ENCODE data around the gene TRIO. TPM values are rescaled to one million over a fixed set of nuclear protein-coding genes. Genes with fewer than 3 reads are reported as not detected.

Gene TRIO
- total RNA-seq, 5 donors from 2014 or later (not counting 1 experiment from before 2014, with no cell fraction given), result 6.2 to 31.1 (median 11.8) TPM

GRCh38 chr5:14532180-14532579, 389.0 kb downstream of the TRIO start:
- no peaks in the 10 kb centered on the region for H3K27me3 Mint-ChIP-seq
- no peaks in the 10 kb centered on the region for H3K9me3 Mint-ChIP-seq
- Histone ChIP-seq H3K27ac (ENCODE audit: low read length) (no peak overlapping the region), H3K36me3 (ENCODE audit: control insufficient read depth in 2 of 2, extremely low read depth in 1 of 2, insufficient read depth in 1 of 2, low read length in 1 of 2) (no peaks in the 10 kb centered on the region), H3K4me3 (ENCODE audit: control insufficient read depth in 1 of 2, extremely low read depth in 1 of 2, low read length in 1 of 2) (no peak overlapping the region), H3K9me3 (no peaks in the 10 kb centered on the region), H3K4me1 (ENCODE audit: control insufficient read depth in 1 of 2, extremely low read depth in 1 of 2, insufficient read depth in 2 of 2, low read length in 2 of 2) (no peaks in the 10 kb centered on the region), H3K27me3 (replicated peaks in 1 of 2; ENCODE audit: control insufficient read depth in 2 of 2, extremely low read depth in 1 of 2, insufficient read depth in 2 of 2, low read length in 1 of 2) (no peaks in the 10 kb centered on the region)
- 49% methylated on average over 3 of the region's 3 CpGs for WGBS (ENCODE audit: insufficient coverage)
- no peaks in the 10 kb centered on the region for H3K36me3 Mint-ChIP-seq
- H3K4me3 Mint-ChIP-seq, result no peak overlapping the region
- H3K27ac Mint-ChIP-seq, result peak overlapping the region in 1 of 2 donors; percentile 22
- POLR2A ChIA-PET, result no interaction called here
- DNase-seq (no peak), ATAC-seq (replicated peaks in 1 of 4) (no peak)
- CTCF ChIA-PET, result no interaction called here
- H3K4me1 Mint-ChIP-seq, result peaks cover 2 to 5% (median 2%) of the 10 kb centered on the region in 3 donors

DNA sequence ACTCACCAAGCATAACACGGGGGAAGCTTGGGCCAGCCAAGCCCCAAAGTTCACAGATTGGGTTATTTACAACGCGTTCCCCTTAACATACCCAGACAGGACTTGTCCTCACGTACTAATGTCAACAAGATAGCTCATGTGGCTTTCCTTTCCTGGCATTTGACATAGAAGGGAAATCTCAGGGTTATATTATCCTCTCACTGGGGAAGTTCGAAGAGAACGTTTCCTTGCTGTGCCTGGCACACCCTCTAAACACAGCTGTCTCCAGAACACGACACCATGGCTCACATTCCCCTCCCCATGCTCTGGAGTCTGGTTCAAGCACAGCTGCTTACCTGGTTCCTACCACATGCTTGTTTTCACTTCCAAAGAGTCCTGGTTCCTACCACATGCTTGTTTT, 391.6 kb downstream of the TRIO start:
- H3K4me1 ChIP-seq (ENCODE audit: control insufficient read depth in 1 of 2, extremely low read depth in 1 of 2, insufficient read depth in 2 of 2, low read length in 2 of 2), result no peaks in the 10 kb centered on the region
- CTCF ChIA-PET, result no interaction called here
- ATAC-seq (replicated peaks in 1 of 4) (no peak), DNase-seq (no peak)
- Mint-ChIP-seq H3K4me3 (no peak overlapping the region), H3K4me1 (peaks cover 2 to 5% (median 2%) of the 10 kb centered on the region in 3 donors), H3K27ac (no peak overlapping the region), H3K27me3 (no peaks in the 10 kb centered on the region), H3K36me3 (no peaks in the 10 kb centered on the region), H3K9me3 (no peaks in the 10 kb centered on the region)
- no peaks in the 10 kb centered on the region for H3K36me3 ChIP-seq (ENCODE audit: control insufficient read depth in 2 of 2, extremely low read depth in 1 of 2, insufficient read depth in 1 of 2, low read length in 1 of 2)
- POLR2A ChIA-PET, result interaction anchor here in 1 of 2 donors (0.6 kb wide), 1 partner anchor 107 kb away, joined by 3 read pairs; no protein-coding TSS in a partner anchor
- H3K27me3 ChIP-seq (replicated peaks in 1 of 2; ENCODE audit: control insufficient read depth in 2 of 2, extremely low read depth in 1 of 2, insufficient read depth in 2 of 2, low read length in 1 of 2), result no peaks in the 10 kb centered on the region
- 26% methylated on average over 6 of the region's 7 CpGs for WGBS (ENCODE audit: insufficient coverage)
- H3K27ac ChIP-seq (ENCODE audit: low read length), result no peak overlapping the region
- no peaks in the 10 kb centered on the region for H3K9me3 ChIP-seq
- H3K4me3 ChIP-seq (ENCODE audit: control insufficient read depth in 1 of 2, extremely low read depth in 1 of 2, low read length in 1 of 2), result no peak overlapping the region

DNA sequence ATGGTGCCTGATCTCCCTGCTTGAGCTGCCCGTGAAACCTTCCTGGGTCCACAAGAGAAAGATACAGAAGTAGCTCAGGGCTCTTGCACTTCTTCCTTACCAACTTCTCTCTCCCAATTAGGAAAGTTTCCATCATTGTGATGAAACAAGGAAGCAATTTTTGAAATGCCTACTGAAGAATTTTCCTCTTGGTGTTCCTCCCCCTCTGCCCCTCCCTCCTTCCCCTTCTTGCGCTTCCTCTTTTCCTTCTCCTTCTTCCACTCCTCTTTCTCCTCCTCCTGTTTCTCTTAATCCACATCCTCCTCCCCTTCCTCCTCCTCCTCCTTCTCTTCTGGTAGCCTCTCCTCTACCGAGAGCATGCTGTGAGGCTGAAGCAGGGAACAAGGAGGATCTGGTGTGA, 402.2 kb downstream of the TRIO start:
- H3K4me1 Mint-ChIP-seq, result peaks cover 5 to 7% (median 6%) of the 10 kb centered on the region in 3 donors
- H3K27ac Mint-ChIP-seq, result no peak overlapping the region
- peaks cover 0 to 10% of the 10 kb centered on the region in 2 experiments for H3K27me3 ChIP-seq (replicated peaks in 1 of 2; ENCODE audit: control insufficient read depth in 2 of 2, extremely low read depth in 1 of 2, insufficient read depth in 2 of 2, low read length in 1 of 2)
- no peaks in the 10 kb centered on the region for H3K4me1 ChIP-seq (ENCODE audit: control insufficient read depth in 1 of 2, extremely low read depth in 1 of 2, insufficient read depth in 2 of 2, low read length in 2 of 2)
- H3K36me3 ChIP-seq (ENCODE audit: control insufficient read depth in 2 of 2, extremely low read depth in 1 of 2, insufficient read depth in 1 of 2, low read length in 1 of 2), result no peaks in the 10 kb centered on the region
- ChIA-PET CTCF (no interaction called here), POLR2A (interaction anchor here in 1 of 2 donors (0.7 kb wide), 1 partner anchor 145 kb away, joined by 3 read pairs; no protein-coding TSS in a partner anchor)
- H3K9me3 ChIP-seq, result no peaks in the 10 kb centered on the region
- peaks cover 7 to 16% (median 13%) of the 10 kb centered on the region in 3 donors for H3K9me3 Mint-ChIP-seq
- peaks cover 3 to 17% of the 10 kb centered on the region in 2 donors for H3K27me3 Mint-ChIP-seq
- H3K27ac ChIP-seq (ENCODE audit: low read length), result no peak overlapping the region
- ATAC-seq (replicated peaks in 1 of 4) (no peak), DNase-seq (no peak)
- H3K4me3 Mint-ChIP-seq, result no peak overlapping the region
- peaks cover 15% of the 10 kb centered on the region for H3K36me3 Mint-ChIP-seq
- 63% methylated on average over 1 of the region's 3 CpGs for WGBS (ENCODE audit: insufficient coverage)
- no peak overlapping the region for H3K4me3 ChIP-seq (ENCODE audit: control insufficient read depth in 1 of 2, extremely low read depth in 1 of 2, low read length in 1 of 2)

- Histone ChIP-seq H3K36me3 (ENCODE audit: control insufficient read depth in 2 of 2, extremely low read depth in 1 of 2, insufficient read depth in 1 of 2, low read length in 1 of 2) (no peaks in the 10 kb centered on the region), H3K4me3 (ENCODE audit: control insufficient read depth in 1 of 2, extremely low read depth in 1 of 2, low read length in 1 of 2) (no peak overlapping the region), H3K27ac (ENCODE audit: low read length) (no peak overlapping the region), H3K9me3 (no peaks in the 10 kb centered on the region), H3K27me3 (replicated peaks in 1 of 2; ENCODE audit: control insufficient read depth in 2 of 2, extremely low read depth in 1 of 2, insufficient read depth in 2 of 2, low read length in 1 of 2) (peaks cover 0 to 10% of the 10 kb centered on the region in 2 experiments), H3K4me1 (ENCODE audit: control insufficient read depth in 1 of 2, extremely low read depth in 1 of 2, insufficient read depth in 2 of 2, low read length in 2 of 2) (no peaks in the 10 kb centered on the region)
- WGBS (ENCODE audit: insufficient coverage), result no CpG with 5 or more reads among the region's 1 CpG
- DNase-seq (no peak), ATAC-seq (replicated peaks in 1 of 4) (no peak)
- H3K9me3 Mint-ChIP-seq, result peaks cover 7 to 12% (median 10%) of the 10 kb centered on the region in 3 donors
- ChIA-PET POLR2A (no interaction called here), CTCF (no interaction called here)
- H3K27ac Mint-ChIP-seq, result no peak overlapping the region
- H3K36me3 Mint-ChIP-seq, result peaks cover 12% of the 10 kb centered on the region
- no peak overlapping the region for H3K4me3 Mint-ChIP-seq
- peaks cover 5 to 7% (median 6%) of the 10 kb centered on the region in 3 donors for H3K4me1 Mint-ChIP-seq
- H3K27me3 Mint-ChIP-seq, result peaks cover 3 to 17% of the 10 kb centered on the region in 2 donors
These were observed 402.7 kb downstream of the TRIO start for GRCh38 chr5:14545862-14546261.

- WGBS (ENCODE audit: insufficient coverage), result no CpG with 5 or more reads among the region's 1 CpG
- no peaks in the 10 kb centered on the region for H3K36me3 ChIP-seq (ENCODE audit: control insufficient read depth in 2 of 2, extremely low read depth in 1 of 2, insufficient read depth in 1 of 2, low read length in 1 of 2)
- Mint-ChIP-seq H3K27me3 (peaks cover 3 to 17% of the 10 kb centered on the region in 2 donors), H3K36me3 (no peaks in the 10 kb centered on the region), H3K4me3 (no peak overlapping the region), H3K4me1 (peaks cover 5 to 7% (median 6%) of the 10 kb centered on the region in 3 donors), H3K9me3 (peaks cover 0 to 4% (median 0%) of the 10 kb centered on the region in 3 donors), H3K27ac (no peak overlapping the region)
- no peak for DNase-seq
- H3K4me3 ChIP-seq (ENCODE audit: control insufficient read depth in 1 of 2, extremely low read depth in 1 of 2, low read length in 1 of 2), result no peak overlapping the region
- ChIA-PET POLR2A (no interaction called here), CTCF (no interaction called here)
- ATAC-seq (replicated peaks in 1 of 4), result no peak
- H3K27ac ChIP-seq (ENCODE audit: low read length), result no peak overlapping the region
- H3K27me3 ChIP-seq (replicated peaks in 1 of 2; ENCODE audit: control insufficient read depth in 2 of 2, extremely low read depth in 1 of 2, insufficient read depth in 2 of 2, low read length in 1 of 2), result peaks cover 0 to 6% of the 10 kb centered on the region in 2 experiments
- H3K9me3 ChIP-seq, result no peaks in the 10 kb centered on the region
- no peaks in the 10 kb centered on the region for H3K4me1 ChIP-seq (ENCODE audit: control insufficient read depth in 1 of 2, extremely low read depth in 1 of 2, insufficient read depth in 2 of 2, low read length in 2 of 2)
These were observed 404.5 kb downstream of the TRIO start for GRCh38 chr5:14547666-14548065.

- Mint-ChIP-seq H3K36me3 (no peaks in the 10 kb centered on the region), H3K4me1 (peaks cover 5 to 7% (median 6%) of the 10 kb centered on the region in 3 donors), H3K27ac (no peak overlapping the region), H3K27me3 (peaks cover 4 to 13% of the 10 kb centered on the region in 2 donors), H3K4me3 (no peak overlapping the region), H3K9me3 (peaks cover 0 to 4% (median 0%) of the 10 kb centered on the region in 3 donors)
- POLR2A ChIA-PET, result no interaction called here
- H3K4me1 ChIP-seq (ENCODE audit: control insufficient read depth in 1 of 2, extremely low read depth in 1 of 2, insufficient read depth in 2 of 2, low read length in 2 of 2), result no peaks in the 10 kb centered on the region
- ATAC-seq (replicated peaks in 1 of 4) (no peak), DNase-seq (no peak)
- CTCF ChIA-PET, result interaction anchor here in 1 of 2 donors (0.5 kb wide), 1 partner anchor 35 kb away, joined by 7 read pairs; no protein-coding TSS in a partner anchor
- WGBS (ENCODE audit: insufficient coverage), result 93% methylated on average over 3 of the region's 3 CpGs
- peaks cover 0 to 6% of the 10 kb centered on the region in 2 experiments for H3K27me3 ChIP-seq (replicated peaks in 1 of 2; ENCODE audit: control insufficient read depth in 2 of 2, extremely low read depth in 1 of 2, insufficient read depth in 2 of 2, low read length in 1 of 2)
- no peak overlapping the region for H3K4me3 ChIP-seq (ENCODE audit: control insufficient read depth in 1 of 2, extremely low read depth in 1 of 2, low read length in 1 of 2)
- H3K9me3 ChIP-seq, result no peaks in the 10 kb centered on the region
- H3K27ac ChIP-seq (ENCODE audit: low read length), result no peak overlapping the region
- no peaks in the 10 kb centered on the region for H3K36me3 ChIP-seq (ENCODE audit: control insufficient read depth in 2 of 2, extremely low read depth in 1 of 2, insufficient read depth in 1 of 2, low read length in 1 of 2)
These were observed 408.1 kb downstream of the TRIO start for GRCh38 chr5:14551211-14551610.

All from T-cell (primary cell).